ENCODE data around the gene RPL10A.

The RPL10A gene

GRCh38 chr6:35488517-35488862, 20.3 kb downstream of the RPL10A start:
- H3K4me2 ChIP-seq (ENCODE audit: insufficient read depth, low read length) = no peak overlapping the region
- no peak overlapping the region for H3K27ac ChIP-seq (ENCODE audit: low read length)

GRCh38 chr6:35489066-35489465, 20.9 kb downstream of the RPL10A start:
- no peaks in the 10 kb centered on the region for H3K4me1 ChIP-seq (ENCODE audit: insufficient read depth, low read length)
- H3K27ac ChIP-seq (ENCODE audit: low read length) = no peak overlapping the region

More at GRCh38 chr6:35488517-35488862, 20.3 kb downstream of the RPL10A start:
- ATAC-seq (ENCODE audit: insufficient read depth, low read depth) (no peak), DNase-seq (no peak)
- no peak overlapping the region for H3K4me3 ChIP-seq (ENCODE audit: low read depth in 1 of 2, low read length in 2 of 2)
- H3K27me3 ChIP-seq (ENCODE audit: insufficient read depth, low read length, poor library complexity) = no peaks in the 10 kb centered on the region
- H2AFZ ChIP-seq (ENCODE audit: low read depth, low read length) = no peak overlapping the region
- H3K4me1 ChIP-seq (ENCODE audit: insufficient read depth, low read length) = no peaks in the 10 kb centered on the region
- no peaks in the 10 kb centered on the region for H3K9me3 ChIP-seq (ENCODE audit: insufficient read depth, low read length, severe bottlenecking)
- H4K20me1 ChIP-seq (ENCODE audit: insufficient read depth, low read length) = no peaks in the 10 kb centered on the region
- H3K9ac ChIP-seq (ENCODE audit: low read depth, low read length) = no peak overlapping the region
- no peaks in the 10 kb centered on the region for H3K79me2 ChIP-seq (ENCODE audit: insufficient read depth, low read length)
- no peaks in the 10 kb centered on the region for H3K36me3 ChIP-seq (ENCODE audit: insufficient read depth, low read length)
- no peak for TF ChIP-seq CTCF (IDR thresholded peaks at IDR 0.05; ENCODE audit: borderline replicate concordance, extremely low read depth, low read length, poor library complexity, severe bottlenecking)
- no peak for TF ChIP-seq EZH2 (IDR thresholded peaks at IDR 0.05; ENCODE audit: borderline replicate concordance, low read depth, low read length, severe bottlenecking)

GRCh38 chr6:35489995-35490791, 22.0 kb downstream of the RPL10A start:
- Histone ChIP-seq H3K4me1 (ENCODE audit: insufficient read depth, low read length) (no peaks in the 10 kb centered on the region), H3K9ac (ENCODE audit: low read depth, low read length) (no peak overlapping the region), H3K4me2 (ENCODE audit: insufficient read depth, low read length) (no peak overlapping the region), H3K36me3 (ENCODE audit: insufficient read depth, low read length) (no peaks in the 10 kb centered on the region), H4K20me1 (ENCODE audit: insufficient read depth, low read length) (no peaks in the 10 kb centered on the region), H3K27ac (ENCODE audit: low read length) (no peak overlapping the region), H3K27me3 (ENCODE audit: insufficient read depth, low read length, poor library complexity) (peaks cover 3% of the 10 kb centered on the region), H3K9me3 (ENCODE audit: insufficient read depth, low read length, severe bottlenecking) (no peaks in the 10 kb centered on the region), H3K4me3 (ENCODE audit: low read depth in 1 of 2, low read length in 2 of 2) (no peak overlapping the region), H2AFZ (ENCODE audit: low read depth, low read length) (no peak overlapping the region), H3K79me2 (ENCODE audit: insufficient read depth, low read length) (no peaks in the 10 kb centered on the region)
- DNase-seq = peak; percentile 34
- TF ChIP-seq CTCF (IDR thresholded peaks at IDR 0.05; ENCODE audit: borderline replicate concordance, extremely low read depth, low read length, poor library complexity, severe bottlenecking) = no peak
- no peak for TF ChIP-seq EZH2 (IDR thresholded peaks at IDR 0.05; ENCODE audit: borderline replicate concordance, low read depth, low read length, severe bottlenecking)
- ATAC-seq (ENCODE audit: insufficient read depth, low read depth) = no peak

More at GRCh38 chr6:35489066-35489465, 20.9 kb downstream of the RPL10A start:
- Histone ChIP-seq H3K9ac (ENCODE audit: low read depth, low read length) (no peak overlapping the region), H3K36me3 (ENCODE audit: insufficient read depth, low read length) (no peaks in the 10 kb centered on the region), H3K4me2 (ENCODE audit: insufficient read depth, low read length) (no peak overlapping the region), H3K27me3 (ENCODE audit: insufficient read depth, low read length, poor library complexity) (no peaks in the 10 kb centered on the region), H3K9me3 (ENCODE audit: insufficient read depth, low read length, severe bottlenecking) (no peaks in the 10 kb centered on the region), H2AFZ (ENCODE audit: low read depth, low read length) (no peak overlapping the region), H3K4me3 (ENCODE audit: low read depth in 1 of 2, low read length in 2 of 2) (no peak overlapping the region), H4K20me1 (ENCODE audit: insufficient read depth, low read length) (no peaks in the 10 kb centered on the region), H3K79me2 (ENCODE audit: insufficient read depth, low read length) (no peaks in the 10 kb centered on the region)
- TF ChIP-seq EZH2 (IDR thresholded peaks at IDR 0.05; ENCODE audit: borderline replicate concordance, low read depth, low read length, severe bottlenecking) (no peak), CTCF (IDR thresholded peaks at IDR 0.05; ENCODE audit: borderline replicate concordance, extremely low read depth, low read length, poor library complexity, severe bottlenecking) (no peak)
- ATAC-seq (ENCODE audit: insufficient read depth, low read depth) (no peak), DNase-seq (no peak)
